NCI-H1694 (cell line): ENCODE data around the gene ACAP3.
"Not testable (repeated sequence)": the region's sequence is repeated elsewhere in the genome, so short reads cannot be mapped to it uniquely, and the experiment has no call there.

Experiments used
- DNase-seq: peaks from one replicate; lab custom pipeline; 2025; lab: John Stamatoyannopoulos, UW

ACAP3 gene

DNA sequence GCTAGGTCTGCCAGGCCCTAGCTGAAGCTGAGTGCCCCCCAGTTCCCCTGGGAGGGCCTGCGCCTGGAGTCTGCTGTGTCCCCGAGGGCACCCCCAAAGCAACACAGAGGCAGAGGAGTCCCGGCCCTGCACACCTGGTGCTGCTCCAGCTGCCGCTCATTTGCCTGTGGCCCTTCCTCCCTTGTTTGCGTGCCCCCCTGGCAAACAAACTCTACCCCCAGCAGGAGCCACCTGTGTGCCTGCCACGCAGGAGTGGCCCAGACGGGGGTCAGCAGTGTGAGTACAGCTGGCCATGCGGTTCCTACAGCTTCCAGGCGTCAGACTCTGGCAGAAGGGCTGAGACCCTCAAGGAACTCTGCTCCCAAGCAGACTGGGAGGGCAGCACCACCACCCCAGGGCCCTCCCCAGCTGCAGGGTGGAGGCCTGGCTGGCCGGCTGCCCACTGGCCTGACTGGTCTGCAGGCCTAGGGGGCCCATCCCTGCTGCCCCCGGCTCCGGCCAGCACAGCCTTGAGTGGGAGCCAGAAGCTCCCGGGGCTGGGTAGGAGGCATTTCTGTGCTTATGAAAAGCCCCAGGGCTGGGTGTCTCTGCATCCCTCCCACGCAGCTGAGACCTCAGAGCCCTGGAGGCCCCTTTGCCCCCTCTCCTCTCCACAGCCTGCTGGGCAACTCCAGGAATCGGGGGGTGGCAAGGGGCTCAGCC is 22.8 kb upstream of the ACAP3 start:
- DNase-seq = no peak

DNA sequence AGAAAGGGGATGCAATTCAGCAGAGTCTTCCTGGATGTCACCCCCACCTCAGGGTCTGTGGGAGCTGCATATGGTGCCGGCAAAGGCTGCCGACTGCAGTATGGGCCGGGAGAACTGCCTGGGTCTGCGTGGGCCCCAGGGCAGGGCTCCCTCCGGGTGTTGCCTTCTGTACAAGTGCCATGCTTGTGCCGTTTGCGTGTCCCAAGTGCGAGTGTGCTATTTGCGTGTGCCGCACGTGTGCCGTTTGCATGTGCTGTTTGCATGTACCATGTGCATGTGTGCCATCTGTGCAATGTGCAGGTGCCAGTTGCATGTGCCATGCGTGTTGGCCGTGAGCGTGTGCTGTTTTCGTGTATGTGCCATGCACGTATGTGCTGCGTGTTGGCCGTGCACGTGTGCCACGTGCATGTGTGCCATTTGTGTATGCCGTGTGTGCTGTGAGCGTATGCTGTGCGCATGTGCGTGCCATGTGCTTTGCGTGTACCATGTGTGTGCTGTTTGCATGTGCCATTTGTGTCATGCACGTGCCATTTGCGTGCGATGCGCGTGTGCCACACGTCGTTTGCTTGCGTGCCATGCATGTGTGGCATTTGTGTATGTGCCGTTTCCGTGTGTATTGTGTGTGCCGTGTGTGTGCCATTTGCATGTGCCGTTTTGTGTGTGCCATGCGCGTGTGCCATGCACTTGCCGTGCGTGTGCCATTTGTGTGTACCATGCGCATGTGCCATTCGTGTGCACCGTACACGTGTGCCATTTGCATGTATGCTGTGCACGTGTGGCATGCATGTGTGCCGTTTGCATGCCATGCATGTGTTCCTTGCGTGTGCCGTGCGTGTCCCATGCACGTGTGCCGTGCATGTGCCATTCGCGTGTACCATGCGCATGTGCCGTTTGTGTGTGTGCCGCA is 21.8 kb upstream of the ACAP3 start:
- DNase-seq = no peak

DNA sequence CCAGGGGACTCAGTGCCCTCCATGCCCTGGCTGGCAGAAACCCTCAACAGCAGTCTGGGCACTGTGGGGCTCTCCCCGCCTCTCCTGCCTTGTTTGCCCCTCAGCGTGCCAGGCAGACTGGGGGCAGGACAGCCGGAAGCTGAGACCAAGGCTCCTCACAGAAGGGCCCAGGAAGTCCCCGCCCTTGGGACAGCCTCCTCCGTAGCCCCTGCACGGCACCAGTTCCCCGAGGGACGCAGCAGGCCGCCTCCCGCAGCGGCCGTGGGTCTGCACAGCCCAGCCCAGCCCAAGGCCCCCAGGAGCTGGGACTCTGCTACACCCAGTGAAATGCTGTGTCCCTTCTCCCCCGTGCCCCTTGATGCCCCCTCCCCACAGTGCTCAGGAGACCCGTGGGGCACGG is 20.5 kb upstream of the ACAP3 start:
- no peak for DNase-seq

DNA sequence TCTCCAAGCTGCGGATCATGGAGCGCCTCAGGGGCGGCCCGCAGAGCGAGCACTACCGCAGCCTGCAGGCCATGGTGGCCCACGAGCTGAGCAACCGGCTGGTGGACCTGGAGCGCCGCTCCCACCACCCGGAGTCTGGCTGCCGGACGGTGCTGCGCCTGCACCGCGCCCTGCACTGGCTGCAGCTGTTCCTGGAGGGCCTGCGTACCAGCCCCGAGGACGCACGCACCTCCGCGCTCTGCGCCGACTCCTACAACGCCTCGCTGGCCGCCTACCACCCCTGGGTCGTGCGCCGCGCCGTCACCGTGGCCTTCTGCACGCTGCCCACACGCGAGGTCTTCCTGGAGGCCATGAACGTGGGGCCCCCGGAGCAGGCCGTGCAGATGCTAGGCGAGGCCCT is 19.6 kb upstream of the ACAP3 start:
- no peak for DNase-seq

DNA sequence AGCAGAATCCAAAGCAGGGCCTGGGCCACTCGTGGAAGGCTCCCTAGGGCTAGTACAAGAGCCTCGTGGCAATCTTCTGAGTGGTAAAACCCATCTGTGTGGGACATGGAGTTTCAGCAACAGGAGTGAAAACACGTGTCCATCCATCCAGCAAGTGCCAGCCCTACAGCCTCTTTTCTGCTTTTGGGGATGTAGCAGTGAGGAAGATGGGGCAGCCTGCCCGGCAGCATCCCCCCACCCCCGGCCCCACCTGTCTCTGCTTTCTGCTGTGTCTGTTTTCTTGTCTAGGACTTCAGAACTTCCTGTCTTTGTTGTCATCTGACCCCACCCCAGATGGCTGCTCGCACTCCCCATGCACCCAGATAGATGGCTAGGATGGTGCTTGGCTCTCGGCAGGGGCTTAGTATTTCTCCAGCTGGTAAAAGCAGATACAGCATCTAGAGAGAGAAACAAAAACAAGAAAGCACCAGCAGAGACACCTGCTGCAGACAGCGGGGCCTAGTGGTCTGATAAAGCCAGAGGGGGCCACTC is 18.4 kb upstream of the ACAP3 start:
- no peak for DNase-seq

DNA sequence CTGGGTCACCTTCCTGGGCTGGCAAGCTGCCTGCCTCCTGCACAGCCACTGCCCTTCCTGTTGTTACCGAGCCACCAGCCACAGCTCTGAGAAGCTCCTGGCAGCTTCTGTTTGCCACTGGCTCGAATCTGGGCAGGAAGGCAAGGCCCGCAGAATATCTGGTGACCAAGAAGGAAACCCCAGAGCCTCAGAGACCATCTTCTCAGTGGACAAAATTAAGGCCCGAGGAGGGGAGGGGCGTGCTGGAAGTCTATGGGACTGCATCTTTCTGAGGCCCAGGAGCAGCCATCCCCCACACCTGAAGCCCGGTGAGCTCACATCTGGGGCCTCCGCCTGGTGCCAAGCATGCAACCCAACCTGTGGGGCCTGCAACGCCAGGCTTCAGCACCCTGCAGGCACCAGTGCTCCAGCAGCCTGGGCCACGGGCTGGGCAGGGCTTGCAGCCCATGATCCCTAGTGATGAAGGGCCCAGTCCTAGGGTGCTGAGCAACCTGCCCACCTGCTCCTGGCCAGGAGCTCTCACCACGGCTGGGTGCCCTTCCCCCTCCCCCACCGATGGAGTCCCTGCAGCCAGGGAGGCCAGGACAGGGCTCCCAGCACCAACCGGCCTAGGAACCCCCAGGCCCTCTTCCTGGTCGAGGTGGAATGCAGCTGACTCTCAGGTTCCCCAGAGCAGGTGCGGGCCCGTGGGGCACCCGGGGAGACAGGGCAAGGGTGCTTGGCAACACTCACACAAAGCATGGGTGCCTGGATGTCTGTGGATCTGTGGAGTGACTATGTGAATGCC is 17.8 kb upstream of the ACAP3 start:
- no peak for DNase-seq

DNA sequence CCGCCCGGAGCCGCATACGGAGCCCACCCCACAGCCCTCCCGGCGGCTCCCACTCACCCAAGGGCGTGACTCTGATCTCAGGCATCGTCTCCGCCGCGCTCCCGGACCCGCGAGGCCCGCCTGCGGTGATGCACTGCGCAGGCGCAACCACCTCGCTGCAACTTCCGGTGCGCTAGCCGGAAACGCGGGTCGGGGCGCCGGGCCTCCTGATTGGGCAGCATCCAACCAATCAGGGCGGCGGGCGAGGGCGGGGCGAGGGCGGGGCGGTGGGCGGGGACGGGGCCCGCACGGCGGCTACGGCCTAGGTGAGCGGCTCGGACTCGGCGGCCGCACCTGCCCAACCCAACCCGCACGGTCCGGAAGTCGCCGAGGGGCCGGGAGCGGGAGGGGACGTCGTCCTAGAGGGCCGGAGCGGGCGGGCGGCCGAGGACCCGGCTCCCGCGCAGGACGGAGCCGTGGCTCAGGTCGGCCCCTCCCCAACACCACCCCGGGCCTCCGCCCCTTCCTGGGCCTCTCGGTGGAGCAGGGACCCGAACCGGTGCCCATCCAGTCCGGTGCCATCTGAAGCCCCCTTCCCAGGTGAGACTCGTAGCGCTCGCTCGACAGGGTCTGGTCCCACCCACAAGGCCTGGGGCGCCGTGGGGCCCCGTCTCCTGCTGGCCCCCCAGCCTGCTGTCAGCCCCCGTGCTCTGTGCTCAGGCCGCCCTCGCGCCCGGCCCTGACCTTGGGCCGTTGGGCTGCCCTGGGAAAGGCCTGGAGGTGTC is 17.0 kb upstream of the ACAP3 start, which contains the start of the genes CPTP and INTS11:
Gene CPTP, plus strand, starts transcription at position 279 of the 764 bp plus-strand sequence. CDS start 2,109 bp downstream, outside the sequence.
Gene INTS11, minus strand, starts transcription at position 137 of the 764 bp plus-strand sequence. Its CDS starts 52 bp downstream, at position 85.
- DNase-seq = no peak

DNA sequence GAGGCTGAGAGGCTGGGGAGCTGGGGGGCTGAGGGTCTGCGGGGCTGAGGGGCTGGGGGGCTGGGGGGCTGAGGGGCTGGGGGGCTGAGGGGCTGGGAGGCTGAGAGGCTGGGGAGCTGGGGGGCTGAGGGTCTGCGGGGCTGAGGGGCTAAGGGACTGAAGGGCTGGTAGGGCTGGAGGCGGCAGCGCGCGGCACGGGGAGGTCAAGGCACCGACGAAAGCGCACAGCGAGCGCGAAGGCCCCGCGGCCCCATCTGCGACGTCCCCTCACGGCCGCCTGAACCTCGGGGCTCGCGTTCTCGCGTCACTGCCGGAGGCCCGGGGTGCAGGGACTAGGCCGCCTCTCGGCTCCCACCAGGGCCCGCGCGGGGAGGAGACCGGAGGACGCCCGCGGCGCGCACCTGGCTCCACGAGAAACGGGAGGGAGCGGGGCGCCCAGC is 16.4 kb upstream of the ACAP3 start:
- no peak for DNase-seq

DNA sequence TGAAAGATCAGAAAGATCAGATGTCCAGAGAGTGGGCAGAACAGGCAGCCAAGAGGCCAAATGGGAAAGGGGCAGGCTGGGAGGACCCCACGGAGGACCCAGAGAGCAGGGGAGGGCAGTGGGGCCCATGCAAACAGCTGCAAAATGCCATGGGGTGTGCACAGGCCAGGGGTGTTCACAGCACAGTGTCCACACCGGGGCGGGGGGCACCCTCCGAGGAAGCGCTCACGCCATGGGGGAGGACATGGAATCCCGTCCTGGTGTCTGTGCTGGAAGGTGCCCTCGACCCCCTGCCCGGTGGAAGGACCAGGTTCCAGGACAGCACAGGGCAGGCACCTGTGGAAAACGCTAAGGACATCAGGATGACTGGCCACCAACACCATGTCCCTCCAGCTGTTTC is 15.2 kb upstream of the ACAP3 start:
- DNase-seq = no peak

DNA sequence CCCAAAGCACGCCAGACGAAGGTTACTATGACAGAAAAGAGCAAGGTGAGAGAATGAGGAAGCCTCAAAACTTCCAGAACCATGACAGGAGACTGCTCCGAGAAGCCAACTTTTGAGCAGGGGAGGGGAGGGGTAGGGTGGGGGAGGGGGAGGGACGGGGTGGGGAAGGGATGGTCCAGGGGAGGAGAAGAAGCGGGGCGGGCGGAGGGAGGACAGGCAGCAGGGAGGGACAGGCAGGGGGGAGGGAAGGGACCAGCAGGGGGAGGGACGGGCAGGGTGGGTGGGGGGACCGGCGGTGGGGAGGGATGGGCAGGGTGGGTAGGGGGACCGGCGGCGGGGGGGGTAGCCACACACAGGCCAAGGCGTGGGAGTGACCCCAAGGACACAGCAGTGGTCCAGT is 14.7 kb upstream of the ACAP3 start:
- no peak for DNase-seq

DNA sequence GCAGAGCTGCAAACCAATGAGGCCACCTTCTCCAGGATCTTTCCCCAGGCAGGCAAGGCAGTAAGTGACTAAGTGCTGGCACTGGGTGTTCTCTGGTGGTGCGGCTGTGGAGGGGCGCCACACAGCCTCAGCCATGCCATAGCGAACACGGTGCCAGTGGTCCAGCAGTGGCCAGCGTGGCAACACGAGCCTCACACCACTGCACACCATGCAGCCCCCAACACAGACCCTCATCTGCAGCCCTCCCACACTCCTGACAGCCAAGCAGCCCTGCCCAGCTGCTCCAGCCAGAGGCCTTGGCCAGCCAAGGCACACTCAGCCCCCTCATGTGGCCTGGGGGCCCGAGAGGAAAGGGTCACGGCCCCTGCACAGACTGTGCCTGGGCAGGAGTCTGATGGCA is 13.7 kb upstream of the ACAP3 start:
- DNase-seq = no peak

DNA sequence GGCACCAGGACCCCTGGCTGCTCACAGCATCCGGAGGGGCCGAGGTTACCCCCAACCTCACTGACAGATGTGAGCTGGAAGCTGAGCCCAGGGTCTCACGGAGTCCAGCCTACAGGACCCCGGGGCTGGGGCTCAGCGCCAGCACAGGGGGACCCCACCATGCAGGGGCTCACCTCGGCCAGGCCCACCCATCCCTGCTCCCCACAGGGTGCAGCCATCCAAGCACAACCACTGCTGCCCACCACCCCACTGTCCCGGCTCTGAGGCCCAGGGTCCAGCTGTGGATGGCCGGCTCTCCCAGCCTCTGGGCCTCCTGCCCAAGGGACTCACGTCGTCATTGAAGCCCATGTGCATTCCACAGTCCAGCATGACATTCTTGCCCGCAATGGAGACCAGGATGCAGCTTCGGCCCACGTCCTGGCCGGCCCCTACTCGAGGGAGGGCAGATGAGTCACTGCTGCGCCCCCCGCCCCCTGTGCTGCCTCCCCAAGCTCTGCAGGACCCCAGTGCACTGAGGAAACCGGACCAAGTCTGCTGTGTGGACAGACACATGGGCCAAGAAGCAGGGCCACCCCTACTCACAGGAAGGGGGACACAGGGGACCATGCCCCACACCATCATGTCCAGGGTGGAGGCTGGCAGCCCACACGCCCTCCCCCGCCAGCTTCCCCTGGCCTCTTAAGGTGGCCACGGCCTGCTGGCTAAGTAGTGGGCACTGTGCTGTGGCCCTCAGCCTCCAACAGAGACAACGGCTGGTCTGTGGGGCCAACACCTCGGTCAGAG is 13.1 kb upstream of the ACAP3 start:
- no peak for DNase-seq

DNA sequence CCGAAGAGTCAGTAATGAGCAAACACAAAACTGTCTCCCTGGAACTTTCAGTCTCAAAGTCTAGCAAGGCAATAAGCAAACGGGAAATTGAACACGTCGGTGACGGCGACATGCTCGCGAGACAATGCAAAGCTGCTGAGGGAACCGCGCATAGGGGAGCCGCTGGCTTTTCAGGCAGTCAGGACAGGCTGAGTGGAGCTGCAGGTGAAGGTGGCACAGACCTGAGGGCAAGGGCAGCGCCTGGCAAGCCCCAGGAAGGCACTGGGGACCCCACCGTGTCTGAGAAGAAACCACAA is 11.9 kb upstream of the ACAP3 start:
- DNase-seq = no peak

DNA sequence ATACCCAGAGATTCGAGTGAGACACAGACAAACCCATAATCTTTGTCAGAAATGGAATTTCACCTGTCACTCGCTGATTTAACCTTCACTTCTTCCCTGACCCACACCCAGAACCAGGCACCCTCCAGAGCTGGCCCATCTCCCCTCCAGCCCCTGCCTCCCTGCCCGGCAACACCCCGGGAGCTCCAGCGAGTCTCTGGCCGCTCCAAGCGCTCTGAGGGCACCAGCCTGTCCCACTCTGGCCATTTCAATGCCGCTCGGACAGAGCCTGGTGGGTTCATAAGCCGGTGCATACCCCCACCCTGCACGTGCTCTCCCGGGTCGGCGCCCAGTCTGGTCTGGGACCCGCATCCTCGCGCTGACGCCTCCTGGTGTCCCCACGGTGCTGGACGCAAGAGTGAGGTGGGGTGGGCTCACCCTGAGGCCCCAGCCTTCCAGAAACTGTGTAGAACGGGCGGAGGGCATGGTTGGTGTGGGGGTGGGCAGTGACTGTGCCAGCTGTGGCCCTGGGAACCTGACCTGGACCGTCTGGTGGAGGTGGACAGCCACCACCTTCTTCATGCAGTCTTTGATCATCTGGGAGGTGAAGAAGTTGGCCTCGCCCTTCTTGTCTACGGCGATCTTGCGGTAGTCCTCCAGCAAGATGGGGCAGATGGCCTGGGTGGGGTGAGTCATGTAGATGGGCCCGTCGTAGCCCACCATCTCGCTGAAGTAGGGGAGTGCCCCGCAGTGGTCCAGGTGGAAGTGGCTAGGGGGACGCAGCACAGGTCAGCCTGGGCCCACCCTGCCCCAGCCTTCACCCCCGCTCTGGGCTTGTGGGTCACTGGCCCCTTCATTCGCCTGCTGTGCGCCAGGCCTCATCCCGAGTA is 11.3 kb upstream of the ACAP3 start:
- DNase-seq = no peak

DNA sequence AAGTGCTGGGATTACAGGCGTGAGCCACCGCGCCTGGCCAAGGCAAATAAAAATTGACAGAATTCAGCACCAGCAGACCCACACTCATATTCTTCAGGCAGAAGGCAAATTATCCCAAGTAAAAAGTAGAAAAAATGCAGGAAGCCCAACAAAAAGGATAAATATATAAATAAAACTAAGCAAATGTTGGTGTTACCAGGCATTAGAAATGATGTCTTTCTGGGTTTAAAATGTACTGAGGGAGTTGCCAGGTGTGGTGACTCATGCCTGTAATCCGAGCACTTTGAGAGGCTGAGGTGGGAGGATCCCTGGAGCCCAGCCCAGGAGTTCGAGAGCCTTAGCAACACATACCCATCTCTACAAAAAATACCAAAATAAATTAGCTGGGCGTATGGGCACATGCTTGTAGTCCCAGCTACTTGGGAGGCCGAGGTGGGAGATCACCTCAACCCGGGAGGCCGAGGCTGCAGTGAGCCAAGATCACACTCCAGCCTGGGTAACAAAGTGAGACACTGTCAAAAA is 10.5 kb upstream of the ACAP3 start:
- DNase-seq = peak; percentile 67

DNA sequence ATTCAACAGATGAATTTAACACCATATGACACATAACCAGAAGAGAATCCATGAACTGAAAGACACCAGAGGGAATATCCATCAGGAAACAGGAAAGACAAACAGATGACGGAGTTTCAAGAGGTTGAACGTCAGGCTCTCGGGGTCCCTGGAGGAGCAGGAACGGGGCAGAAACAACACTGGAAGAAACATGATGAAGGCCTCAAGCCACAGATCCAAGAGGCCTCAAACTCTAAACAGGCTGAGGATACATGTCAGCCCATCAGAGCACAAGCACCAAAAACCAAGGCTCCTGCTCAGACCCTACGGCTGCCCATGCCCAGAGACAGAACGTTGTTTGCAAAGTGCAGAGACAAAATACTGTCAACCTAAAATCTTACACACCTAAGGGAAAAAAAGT is 9.7 kb upstream of the ACAP3 start:
- DNase-seq = no peak

DNA sequence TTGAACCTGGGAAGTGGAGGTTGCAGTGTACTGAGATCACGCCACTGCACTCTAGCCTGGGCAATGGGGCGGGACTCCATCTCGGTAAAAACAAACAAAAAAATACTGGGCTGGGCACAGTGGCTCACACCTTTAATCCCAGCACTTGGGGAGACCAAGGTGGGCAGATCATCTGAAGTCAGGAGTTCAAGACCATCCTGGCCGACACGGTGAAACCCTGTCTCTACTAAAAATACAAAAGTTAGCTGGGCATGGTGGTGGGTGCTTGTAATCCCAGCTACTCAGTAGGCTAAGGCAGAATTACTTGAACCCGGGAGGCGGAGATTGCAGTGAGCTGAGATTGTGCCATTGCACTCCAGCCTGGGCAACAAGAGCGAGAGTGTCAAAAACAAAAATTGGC is 8.5 kb upstream of the ACAP3 start:
- not testable (repeated sequence) for DNase-seq

DNA sequence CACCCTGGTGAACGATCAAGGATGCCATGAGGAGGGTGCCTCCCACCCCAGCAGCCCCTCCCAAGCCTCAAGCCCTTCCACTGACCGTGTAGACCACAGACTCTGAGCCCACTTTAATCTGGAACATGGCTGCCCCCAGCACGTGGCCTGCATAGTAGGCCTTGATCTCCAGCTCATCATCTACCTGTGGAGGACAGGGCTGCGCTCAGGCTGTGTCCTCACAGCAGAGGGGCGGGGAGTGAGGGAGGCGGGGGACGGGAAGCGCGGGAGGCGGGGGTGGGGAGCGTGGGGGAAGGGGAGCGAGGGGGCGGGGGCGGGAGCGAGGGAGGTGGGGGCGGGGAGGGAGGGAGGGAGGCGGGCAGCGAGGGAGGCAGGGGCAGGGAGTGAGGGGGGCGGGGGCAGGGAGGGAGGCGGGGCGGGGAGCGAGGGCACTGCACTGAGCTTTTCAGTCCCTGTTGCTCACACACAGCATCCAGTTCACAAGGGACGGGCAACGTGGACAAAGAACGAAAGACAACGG is 7.8 kb upstream of the ACAP3 start:
- no peak for DNase-seq

DNA sequence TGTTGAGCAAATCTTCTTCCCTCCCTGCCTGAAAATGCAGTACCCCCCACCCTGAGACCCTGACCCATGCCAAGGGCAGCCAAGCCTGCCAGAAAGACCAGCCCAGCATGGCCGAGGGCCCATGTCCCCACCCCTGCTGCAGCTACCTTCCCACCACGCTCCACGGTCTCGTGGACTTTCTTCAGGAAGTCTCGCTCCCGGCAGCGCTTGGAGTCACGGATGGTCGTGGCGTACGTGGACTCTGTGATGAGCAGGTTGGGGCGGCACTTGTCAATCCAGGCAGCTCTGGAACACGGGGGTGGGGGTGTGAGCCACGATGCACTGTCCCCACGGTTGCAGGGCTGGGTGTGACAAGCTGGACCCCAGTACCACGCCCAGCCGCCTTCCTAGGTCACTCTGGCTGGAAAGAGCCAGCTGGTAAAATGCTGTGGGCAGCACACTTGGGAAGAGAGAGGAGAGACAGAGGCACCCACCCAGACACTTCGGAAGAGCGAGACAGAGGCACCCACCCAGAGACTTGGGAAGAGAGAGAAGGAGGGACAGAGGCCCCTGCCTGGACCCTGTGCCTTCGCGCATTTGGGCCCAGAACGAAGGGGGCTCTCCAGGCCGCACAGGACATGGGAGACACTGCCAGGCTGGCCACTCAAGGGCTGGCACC is 7.1 kb upstream of the ACAP3 start:
- DNase-seq = no peak
